HG03066 (cell line): ENCODE results near the gene RNF182.
"Not testable (repeated sequence)": the region's sequence is repeated elsewhere in the genome, so short reads cannot be mapped to it uniquely, and the experiment has no call there.

ENCODE experiments used
- ATAC-seq: cut with Tn5 transposase; IDR thresholded peaks from one replicate; pipeline ENCODE4 v1.9.1; 2021; ENCODE audit warnings: low read depth; ENCODE audit not compliant: unreplicated experiment

RNF182 gene

GRCh38 chr6:13916230-13916944 is 8.4 kb upstream of the RNF182 start:
- no peak for ATAC-seq

- ATAC-seq = no peak
Measured at GRCh38 chr6:13917141-13917540, 7.6 kb upstream of the RNF182 start.

GRCh38 chr6:13918686-13919250 is 6.0 kb upstream of the RNF182 start:
- ATAC-seq = no peak

GRCh38 chr6:13919861-13920260 is 4.9 kb upstream of the RNF182 start:
- no peak for ATAC-seq

DNA sequence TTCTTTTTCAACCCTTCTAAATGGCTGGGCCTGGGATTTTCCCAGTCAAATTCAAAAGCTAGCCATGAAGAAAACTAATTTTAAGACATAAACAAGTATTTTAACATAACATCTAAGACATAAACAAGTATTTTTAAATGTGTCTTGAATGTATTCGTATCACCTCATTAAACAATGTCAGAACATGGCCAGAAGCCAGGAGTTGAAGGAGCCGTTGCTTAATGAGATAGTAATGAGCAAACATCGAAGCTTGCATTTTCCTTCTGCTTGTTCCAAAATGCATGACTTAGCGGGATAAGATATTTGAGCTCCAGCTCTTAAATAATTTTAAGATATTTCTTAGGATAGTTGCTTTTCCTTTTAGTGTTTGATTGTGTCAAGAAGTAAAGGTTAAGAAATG is 4.2 kb upstream of the RNF182 start:
- no peak for ATAC-seq

GRCh38 chr6:13922750-13923149 is 2.0 kb upstream of the RNF182 start:
- ATAC-seq = no peak

- no peak for ATAC-seq
Measured at GRCh38 chr6:13923527-13924145, 1.1 kb upstream of the RNF182 start.

GRCh38 chr6:13924146-13924948 is 405 bp upstream of the RNF182 start:
- no peak for ATAC-seq

DNA sequence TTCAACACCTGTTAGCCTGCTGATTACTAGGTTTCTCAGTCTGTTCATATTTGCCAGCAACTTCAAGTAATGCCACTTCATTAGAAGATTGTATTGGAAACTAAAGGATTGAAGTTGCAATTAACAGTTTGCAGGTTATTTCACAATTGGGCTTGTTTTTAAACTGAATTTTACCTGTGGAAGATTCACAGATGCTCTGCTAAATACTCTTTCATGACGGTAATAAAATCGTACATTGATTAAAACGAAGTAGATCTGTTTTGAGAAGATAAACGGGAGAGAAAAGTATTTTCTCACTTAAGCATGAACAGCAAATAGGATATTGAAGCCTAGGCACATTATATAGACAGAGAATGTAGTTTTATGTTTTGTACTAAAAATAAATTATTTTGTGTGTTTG is 1.6 kb downstream of the RNF182 start:
- no peak for ATAC-seq

DNA sequence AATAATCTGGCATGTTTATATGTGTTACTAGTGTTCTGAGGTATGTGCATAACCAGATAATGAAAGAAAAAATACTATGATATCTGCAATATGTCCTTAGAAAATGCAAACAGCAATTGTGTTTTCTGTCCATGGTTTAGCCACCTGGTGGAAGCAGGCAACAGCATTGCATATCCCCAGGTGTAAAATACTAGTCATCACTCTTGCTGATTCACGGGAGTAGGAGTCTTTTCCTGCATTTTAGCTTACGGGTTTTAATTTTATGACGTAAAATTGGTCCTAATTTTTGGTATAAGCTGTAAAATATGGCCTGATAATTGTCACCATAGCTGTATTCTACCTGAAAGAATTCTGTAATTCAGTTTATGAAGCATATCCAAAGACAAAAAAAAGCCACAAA is 2.5 kb downstream of the RNF182 start:
- no peak for ATAC-seq

DNA sequence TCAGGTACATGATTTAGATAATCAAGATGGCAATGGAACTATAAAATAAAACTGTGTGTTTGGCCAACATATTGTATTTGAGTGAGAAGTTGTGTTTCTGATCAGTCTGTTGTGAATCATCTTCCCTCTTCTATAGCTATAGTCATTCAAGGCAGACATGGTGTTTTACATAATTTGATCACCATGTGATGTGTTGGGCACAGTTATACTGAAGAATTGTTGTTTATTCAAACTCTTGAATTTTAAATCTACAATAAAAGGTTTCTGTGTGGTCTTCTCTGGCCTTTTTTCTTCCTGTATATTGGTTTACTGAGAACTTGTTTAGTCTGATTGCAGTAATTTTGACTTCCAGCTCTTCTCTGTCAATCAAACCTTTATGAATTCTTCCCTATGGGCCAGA is 4.4 kb downstream of the RNF182 start:
- ATAC-seq = no peak

DNA sequence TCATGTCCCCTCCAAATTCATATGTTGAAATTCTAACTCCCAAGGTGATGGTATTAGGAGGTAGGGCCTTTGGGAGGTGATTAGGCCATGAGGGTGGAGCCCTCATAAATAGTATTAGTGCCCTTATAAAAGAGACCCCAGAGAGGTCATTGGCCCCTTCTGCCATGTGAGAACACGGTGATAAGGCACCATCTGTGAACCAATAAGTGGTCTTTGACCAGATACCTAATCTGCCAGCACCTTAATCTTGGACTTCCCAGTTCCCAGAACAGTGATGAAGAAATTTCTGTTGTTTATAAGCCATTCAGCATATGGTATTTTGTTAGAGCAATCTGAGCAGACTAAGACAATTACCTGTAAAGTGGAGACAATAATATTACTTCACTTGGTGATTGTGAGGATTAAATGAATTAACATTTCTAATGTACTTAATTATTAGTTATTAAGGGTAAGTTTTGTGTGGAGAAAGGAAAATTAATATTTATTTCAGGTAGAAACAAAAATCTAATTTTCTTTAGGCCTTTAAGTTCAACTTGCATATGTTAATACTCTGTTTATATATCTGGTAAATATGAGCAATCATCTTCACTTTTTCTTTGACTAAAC is 7.1 kb downstream of the RNF182 start:
- no peak for ATAC-seq

DNA sequence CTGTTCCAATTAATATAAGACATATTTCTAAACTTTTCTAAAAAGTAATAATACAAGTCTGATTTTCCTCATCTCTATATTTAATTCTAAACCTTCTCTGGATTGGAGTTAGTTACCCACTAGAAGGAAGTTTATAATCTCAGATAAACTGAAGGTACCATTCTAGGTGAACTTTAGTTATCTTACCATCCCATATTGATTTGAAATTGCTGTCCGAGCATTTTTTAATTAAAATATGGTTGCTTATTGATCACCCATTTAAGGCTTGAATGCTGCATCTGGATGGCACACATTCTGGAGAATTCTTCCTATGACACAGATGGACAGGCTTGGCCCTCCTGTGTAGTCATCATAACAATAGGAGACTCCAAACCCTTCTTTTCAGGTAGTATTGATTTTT is 8.0 kb downstream of the RNF182 start:
- ATAC-seq = no peak

- no peak for ATAC-seq
Measured at GRCh38 chr6:13934721-13935120, 10.0 kb downstream of the RNF182 start.

DNA sequence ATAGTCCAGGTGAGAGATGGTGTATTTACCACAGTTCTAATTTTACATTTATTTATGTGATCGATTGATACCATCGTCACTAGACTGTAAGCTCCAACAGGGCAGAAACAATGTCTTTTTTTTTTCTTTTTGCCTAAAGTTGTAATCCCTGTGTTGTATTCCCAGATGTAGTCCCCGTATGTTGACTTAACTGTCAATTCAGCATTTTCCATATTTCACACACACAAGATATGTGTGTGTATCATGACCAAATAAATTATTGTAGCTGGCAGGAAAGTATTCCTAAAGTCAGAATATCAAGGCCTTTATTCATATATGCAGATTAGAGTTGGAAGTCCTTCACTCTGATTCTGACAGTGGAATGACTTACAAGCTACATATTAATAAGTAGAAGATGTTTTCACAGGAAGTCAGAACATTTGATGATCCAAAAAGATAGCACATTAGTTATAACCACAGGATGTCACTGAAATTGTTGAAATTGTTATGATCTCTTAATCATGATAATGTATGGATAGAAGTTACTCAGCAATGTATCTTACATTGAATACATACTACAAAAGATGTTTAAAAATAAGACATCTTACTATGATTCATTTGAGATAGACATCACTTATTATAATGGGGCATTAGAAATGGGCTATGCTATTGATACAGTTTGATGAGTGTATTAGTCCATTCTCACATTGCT is 10.6 kb downstream of the RNF182 start:
- no peak for ATAC-seq

GRCh38 chr6:13935881-13936261 is 11.1 kb downstream of the RNF182 start:
- not testable (repeated sequence) for ATAC-seq

DNA sequence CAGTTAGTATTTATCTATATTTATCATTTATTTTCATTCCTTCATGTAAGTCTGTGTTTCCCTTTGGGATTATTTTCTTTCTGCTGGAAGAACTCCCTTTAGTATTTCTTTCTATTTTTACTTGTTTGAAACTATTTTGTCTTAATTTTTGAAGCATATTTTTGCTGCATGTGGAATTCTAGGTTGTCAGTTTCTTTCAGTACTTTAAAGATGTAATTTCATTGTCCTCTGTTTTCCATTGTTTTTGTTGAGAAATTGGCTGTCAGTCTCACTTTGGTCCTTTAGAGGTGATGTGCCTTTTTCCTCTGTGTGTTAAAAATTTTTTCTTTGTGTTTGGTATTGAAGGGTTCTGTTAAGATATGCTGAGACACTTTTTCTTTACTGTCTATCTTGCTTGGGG is 17.1 kb downstream of the RNF182 start:
- ATAC-seq = no peak

- ATAC-seq = no peak
Measured at GRCh38 chr6:13943943-13944342, 19.2 kb downstream of the RNF182 start.

- ATAC-seq = no peak
Measured at GRCh38 chr6:13946506-13946905, 21.8 kb downstream of the RNF182 start.

DNA sequence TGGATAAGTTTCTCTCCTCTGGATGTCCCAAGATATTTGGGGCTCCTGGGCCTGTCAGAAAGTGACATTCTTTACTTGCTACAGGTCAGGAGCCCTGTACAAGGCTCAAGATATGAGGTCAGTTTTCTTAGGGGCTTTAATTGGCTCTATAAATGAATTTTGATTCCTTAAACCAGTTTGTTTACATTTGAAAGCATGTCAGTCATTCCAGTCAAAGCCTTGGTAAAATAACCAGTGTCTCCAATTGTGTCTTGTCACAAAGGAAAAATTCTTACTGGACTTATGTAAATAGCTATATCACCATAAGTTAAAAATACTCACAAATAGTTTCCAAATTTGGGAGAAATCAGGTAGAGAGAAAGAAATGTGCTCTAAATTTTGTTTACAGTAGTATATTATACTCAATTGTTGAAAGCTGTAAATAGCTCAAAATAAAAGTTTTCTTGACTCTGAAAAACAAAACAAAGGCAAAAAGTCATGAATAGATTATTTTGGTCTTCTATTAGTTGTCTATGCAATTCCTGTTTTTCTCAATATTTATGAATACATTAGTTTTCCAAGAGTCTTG is 22.9 kb downstream of the RNF182 start:
- no peak for ATAC-seq
